ENCODE measurements around the gene ROBO2. TPM values are rescaled to one million over a fixed set of nuclear protein-coding genes. Genes with fewer than 3 reads are reported as not detected.

Gene ROBO2
- total RNA-seq, 1 experiment from 2014 or later: not detected

DNA sequence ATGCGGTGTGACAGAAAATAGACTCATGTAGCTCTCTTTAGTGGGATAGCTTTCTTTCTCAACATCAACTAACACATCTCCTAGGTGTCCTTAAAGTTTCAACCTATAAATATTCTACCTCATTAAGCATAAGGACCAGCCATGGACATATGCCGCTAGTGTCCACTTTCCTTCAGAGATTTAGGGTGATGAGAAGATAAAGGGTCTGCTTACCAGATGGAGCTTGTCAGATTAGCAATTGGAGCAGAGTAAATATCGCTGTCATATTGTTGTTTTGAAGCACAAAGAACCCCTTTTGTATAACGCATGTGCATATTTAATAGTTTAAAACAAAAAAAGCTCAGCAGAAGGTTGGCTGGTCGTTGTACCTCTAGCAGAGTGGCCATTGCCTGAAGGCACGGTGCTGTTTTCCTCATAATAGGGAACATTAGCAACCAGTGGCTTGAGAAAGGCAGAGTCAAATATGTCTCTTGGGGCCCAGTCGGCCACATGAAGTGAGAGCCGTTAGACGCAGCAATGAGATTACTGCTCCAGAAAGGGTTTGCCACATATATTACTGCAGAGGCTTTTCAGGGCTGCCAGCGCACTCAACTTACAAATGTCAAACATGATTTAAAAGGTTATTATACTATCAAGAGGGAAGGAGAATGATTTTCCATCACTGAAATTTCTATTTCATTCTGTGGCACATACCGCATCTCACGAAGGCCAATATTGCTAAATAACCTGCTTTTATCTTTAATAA, 264.2 kb downstream of the ROBO2 start:
- no peak overlapping the region for H3K4me3 ChIP-seq (replicated peaks in 1 of 2; ENCODE audit: low read depth in 1 of 2, low read length in 2 of 2)
- no peaks in the 10 kb centered on the region for H3K9me2 ChIP-seq (ENCODE audit: insufficient read depth)
- ChIA-PET POLR2A (no interaction called here), RAD21 (ENCODE audit: low non-redundant PET in 1 of 2, low total read pairs in 2 of 2, uncharacterized antibody in 2 of 2, unreplicated experiment in 2 of 2) (no interaction called here), CTCF (no interaction called here)
- H3K27me3 ChIP-seq (ENCODE audit: insufficient read depth, low read length): no peaks in the 10 kb centered on the region
- peaks cover 0 to 9% of the 10 kb centered on the region in 2 experiments; a peak in 2 of 4 replicates for H3K9me3 ChIP-seq (ENCODE audit: control insufficient read depth in 1 of 2, insufficient read depth in 1 of 2, low read depth in 1 of 2, low read length in 2 of 2)
- intact Hi-C loops (cut with micrococcal nuclease): no loop called here
- no peak overlapping the region for H3K27ac ChIP-seq (ENCODE audit: low read depth, low read length)
- no peak overlapping the region for H2AFZ ChIP-seq (ENCODE audit: low read depth, low read length, poor library complexity, severe bottlenecking)
- no TSS peak for BruUV-seq (replicated peaks)
- TF ChIP-seq, protein P1, sequence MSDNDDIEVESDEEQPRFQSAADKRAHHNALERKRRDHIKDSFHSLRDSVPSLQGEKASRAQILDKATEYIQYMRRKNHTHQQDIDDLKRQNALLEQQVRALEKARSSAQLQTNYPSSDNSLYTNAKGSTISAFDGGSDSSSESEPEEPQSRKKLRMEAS (IDR thresholded peaks at IDR 0.05): no peak
- TF ChIP-seq CBX3 (IDR thresholded peaks at IDR 0.05; ENCODE audit: low read depth) (no peak), YY1 (IDR thresholded peaks at IDR 0.05; ENCODE audit: extremely low read depth, insufficient replicate concordance, low read depth, low read length) (no peak), ZNF274 (IDR thresholded peaks at IDR 0.05; ENCODE audit: low read depth, low read length) (no peak), JUND (IDR thresholded peaks at IDR 0.05) (no peak), TCF7L2 (IDR thresholded peaks at IDR 0.05; ENCODE audit: borderline replicate concordance, extremely low read depth, insufficient read depth, insufficient read length) (no peak), RAD21 (IDR thresholded peaks at IDR 0.05; ENCODE audit: low read depth) (no peak), POLR2AphosphoS5 (IDR thresholded peaks at IDR 0.05; ENCODE audit: low read depth, low read length) (no peak)
- no peaks in the 10 kb centered on the region for H3K36me3 ChIP-seq (ENCODE audit: control insufficient read depth in 1 of 2, insufficient read depth in 2 of 2, low read length in 2 of 2)
- no peak for ATAC-seq
- no peaks in the 10 kb centered on the region for H3K4me1 ChIP-seq (ENCODE audit: control insufficient read depth in 1 of 2, insufficient read depth in 2 of 2, low read length in 2 of 2)
- H3K9ac ChIP-seq (ENCODE audit: low read length): no peak overlapping the region
- H4K20me1 ChIP-seq (ENCODE audit: insufficient read depth): no peaks in the 10 kb centered on the region
- H3K4me2 ChIP-seq (ENCODE audit: low read length): no peak overlapping the region
- H3K79me2 ChIP-seq (ENCODE audit: insufficient read depth, low read length): no peaks in the 10 kb centered on the region
- no peak for DNase-seq (ENCODE audit: low read depth, low spot score)

DNA sequence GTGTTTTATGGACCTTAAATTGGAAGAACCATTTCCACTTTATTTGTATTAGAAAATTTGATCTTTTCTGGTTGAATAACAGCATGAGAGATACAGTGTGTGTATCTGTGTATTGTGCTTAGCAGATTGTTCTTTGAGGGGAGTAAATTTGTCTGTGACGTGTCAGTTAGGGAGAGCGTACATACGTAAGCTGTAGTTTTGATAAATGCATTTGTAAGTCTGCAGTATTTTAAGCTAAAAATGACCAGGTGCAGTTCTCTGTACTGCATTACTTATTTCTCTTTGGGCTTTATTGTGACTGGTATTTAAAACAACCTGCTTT, 264.8 kb downstream of the ROBO2 start:
- H3K4me2 ChIP-seq (ENCODE audit: low read length): no peak overlapping the region
- H3K4me1 ChIP-seq (ENCODE audit: control insufficient read depth in 1 of 2, insufficient read depth in 2 of 2, low read length in 2 of 2): no peaks in the 10 kb centered on the region
- no peak overlapping the region for H3K9ac ChIP-seq (ENCODE audit: low read length)
- H3K79me2 ChIP-seq (ENCODE audit: insufficient read depth, low read length): no peaks in the 10 kb centered on the region
- no peak overlapping the region for H3K4me3 ChIP-seq (replicated peaks in 1 of 2; ENCODE audit: low read depth in 1 of 2, low read length in 2 of 2)
- no peak overlapping the region for H3K27ac ChIP-seq (ENCODE audit: low read depth, low read length)
- H4K20me1 ChIP-seq (ENCODE audit: insufficient read depth): no peaks in the 10 kb centered on the region
- CTCF ChIA-PET: no interaction called here
- intact Hi-C loops (cut with micrococcal nuclease): no loop called here
- no peaks in the 10 kb centered on the region for H3K27me3 ChIP-seq (ENCODE audit: insufficient read depth, low read length)
- H3K9me2 ChIP-seq (ENCODE audit: insufficient read depth): no peaks in the 10 kb centered on the region
- peaks cover 0 to 9% of the 10 kb centered on the region in 2 experiments; a peak in 2 of 4 replicates for H3K9me3 ChIP-seq (ENCODE audit: control insufficient read depth in 1 of 2, insufficient read depth in 1 of 2, low read depth in 1 of 2, low read length in 2 of 2)
- no peak for DNase-seq (ENCODE audit: low read depth, low spot score)
- POLR2A ChIA-PET: no interaction called here
- H2AFZ ChIP-seq (ENCODE audit: low read depth, low read length, poor library complexity, severe bottlenecking): no peak overlapping the region
- no peak for ATAC-seq
- RAD21 ChIA-PET (ENCODE audit: low non-redundant PET in 1 of 2, low total read pairs in 2 of 2, uncharacterized antibody in 2 of 2, unreplicated experiment in 2 of 2): no interaction called here
- BruUV-seq (replicated peaks): no TSS peak
- H3K36me3 ChIP-seq (ENCODE audit: control insufficient read depth in 1 of 2, insufficient read depth in 2 of 2, low read length in 2 of 2): no peaks in the 10 kb centered on the region
- TF ChIP-seq ZFX (IDR thresholded peaks at IDR 0.05): no peak
- TF ChIP-seq FOSL1 (IDR thresholded peaks at IDR 0.05; ENCODE audit: low read depth): no peak
- no peak for TF ChIP-seq POLR2A (IDR thresholded peaks at IDR 0.05; ENCODE audit: borderline replicate concordance, extremely low read depth, insufficient read depth, insufficient read length)
- TF ChIP-seq, protein P2, sequence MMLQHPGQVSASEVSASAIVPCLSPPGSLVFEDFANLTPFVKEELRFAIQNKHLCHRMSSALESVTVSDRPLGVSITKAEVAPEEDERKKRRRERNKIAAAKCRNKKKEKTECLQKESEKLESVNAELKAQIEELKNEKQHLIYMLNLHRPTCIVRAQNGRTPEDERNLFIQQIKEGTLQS (IDR thresholded peaks at IDR 0.05): no peak
- TF ChIP-seq, protein P3, sequence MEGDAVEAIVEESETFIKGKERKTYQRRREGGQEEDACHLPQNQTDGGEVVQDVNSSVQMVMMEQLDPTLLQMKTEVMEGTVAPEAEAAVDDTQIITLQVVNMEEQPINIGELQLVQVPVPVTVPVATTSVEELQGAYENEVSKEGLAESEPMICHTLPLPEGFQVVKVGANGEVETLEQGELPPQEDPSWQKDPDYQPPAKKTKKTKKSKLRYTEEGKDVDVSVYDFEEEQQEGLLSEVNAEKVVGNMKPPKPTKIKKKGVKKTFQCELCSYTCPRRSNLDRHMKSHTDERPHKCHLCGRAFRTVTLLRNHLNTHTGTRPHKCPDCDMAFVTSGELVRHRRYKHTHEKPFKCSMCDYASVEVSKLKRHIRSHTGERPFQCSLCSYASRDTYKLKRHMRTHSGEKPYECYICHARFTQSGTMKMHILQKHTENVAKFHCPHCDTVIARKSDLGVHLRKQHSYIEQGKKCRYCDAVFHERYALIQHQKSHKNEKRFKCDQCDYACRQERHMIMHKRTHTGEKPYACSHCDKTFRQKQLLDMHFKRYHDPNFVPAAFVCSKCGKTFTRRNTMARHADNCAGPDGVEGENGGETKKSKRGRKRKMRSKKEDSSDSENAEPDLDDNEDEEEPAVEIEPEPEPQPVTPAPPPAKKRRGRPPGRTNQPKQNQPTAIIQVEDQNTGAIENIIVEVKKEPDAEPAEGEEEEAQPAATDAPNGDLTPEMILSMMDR (IDR thresholded peaks at IDR 0.05 in 2 of 3, conservative IDR thresholded peaks at IDR 0.05 in 1 of 3; ENCODE audit: borderline replicate concordance in 1 of 3, insufficient read depth in 1 of 3, low read depth in 2 of 3, low read length in 2 of 3): no peak
- TF ChIP-seq CBX3 (IDR thresholded peaks at IDR 0.05; ENCODE audit: low read depth): no peak
- TF ChIP-seq TCF7L2 (IDR thresholded peaks at IDR 0.05; ENCODE audit: borderline replicate concordance, extremely low read depth, insufficient read depth, insufficient read length): no peak
- TF ChIP-seq EGR1 (IDR thresholded peaks at IDR 0.05; ENCODE audit: low read depth): no peak
- TF ChIP-seq, protein P1 (IDR thresholded peaks at IDR 0.05): no peak
- TF ChIP-seq ZNF274 (IDR thresholded peaks at IDR 0.05; ENCODE audit: low read depth, low read length): no peak
- no peak for TF ChIP-seq JUND (IDR thresholded peaks at IDR 0.05)
- TF ChIP-seq SP1 (IDR thresholded peaks at IDR 0.05; ENCODE audit: low read depth): no peak
- TF ChIP-seq EZH2phosphoT487 (IDR thresholded peaks at IDR 0.05; ENCODE audit: borderline replicate concordance): no peak
- no peak for TF ChIP-seq POLR2AphosphoS5 (IDR thresholded peaks at IDR 0.05; ENCODE audit: low read depth, low read length)
- no peak for TF ChIP-seq CEBPB (IDR thresholded peaks at IDR 0.05; ENCODE audit: low read depth)
- TF ChIP-seq SIN3A (IDR thresholded peaks at IDR 0.05; ENCODE audit: low read depth): no peak
- no peak for TF ChIP-seq RAD21 (IDR thresholded peaks at IDR 0.05; ENCODE audit: low read depth)
- TF ChIP-seq YY1 (IDR thresholded peaks at IDR 0.05; ENCODE audit: extremely low read depth, insufficient replicate concordance, low read depth, low read length): no peak

Measured in HCT116 (cell line).